ENCODE data around the gene ATOX1. TPM values are rescaled to one million over a fixed set of nuclear protein-coding genes. Genes with fewer than 3 reads are reported as not detected.
"Not testable (repeated sequence)": the region's sequence is repeated elsewhere in the genome, so short reads cannot be mapped to it uniquely, and the experiment has no call there.

ATOX1 gene
- total and polyA plus RNA-seq, 7 donors, result 28.7 to 99.1 (median 46.9) TPM

GRCh38 chr5:151735646-151736045, 22.8 kb downstream of the ATOX1 start:
- Histone ChIP-seq H3K27ac (no peak overlapping the region), H3K4me3 (no peak overlapping the region), H3K27me3 (ENCODE audit: insufficient read depth in 3 of 3, low read length in 2 of 3) (no peaks in the 10 kb centered on the region), H3K9me3 (no peaks in the 10 kb centered on the region), H3K36me3 (ENCODE audit: insufficient read depth in 1 of 2, low read depth in 1 of 2) (no peaks in the 10 kb centered on the region), H3K4me1 (peaks cover 12% of the 10 kb centered on the region)
- no peak for DNase-seq
- no peak for ATAC-seq
- intact Hi-C loops (cut with DNase I), result no loop called here
- WGBS, 3 donors, result 95 to 100% (median 97%) methylated on average over 1 of the region's 1 CpG
- no peak for TF ChIP-seq CTCF (IDR thresholded peaks at IDR 0.05)

DNA sequence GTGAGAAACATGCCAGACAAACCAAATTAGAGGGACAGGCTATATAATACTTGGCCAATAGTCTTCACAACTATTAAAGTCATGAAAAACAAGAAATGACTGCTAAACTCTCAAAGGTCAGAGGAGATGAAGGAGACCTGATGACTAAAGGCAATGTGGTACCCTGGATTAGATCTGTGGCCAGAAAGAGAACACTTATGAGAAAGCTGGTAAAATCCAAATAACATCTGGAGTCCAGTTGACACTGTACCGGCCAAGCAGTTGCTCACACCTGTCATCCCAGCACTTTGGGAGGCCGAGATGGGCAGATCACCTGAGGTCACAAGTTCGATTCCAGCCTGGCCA, 24.4 kb downstream of the ATOX1 start:
- intact Hi-C loops (cut with DNase I), result no loop called here
- no peak for DNase-seq

DNA sequence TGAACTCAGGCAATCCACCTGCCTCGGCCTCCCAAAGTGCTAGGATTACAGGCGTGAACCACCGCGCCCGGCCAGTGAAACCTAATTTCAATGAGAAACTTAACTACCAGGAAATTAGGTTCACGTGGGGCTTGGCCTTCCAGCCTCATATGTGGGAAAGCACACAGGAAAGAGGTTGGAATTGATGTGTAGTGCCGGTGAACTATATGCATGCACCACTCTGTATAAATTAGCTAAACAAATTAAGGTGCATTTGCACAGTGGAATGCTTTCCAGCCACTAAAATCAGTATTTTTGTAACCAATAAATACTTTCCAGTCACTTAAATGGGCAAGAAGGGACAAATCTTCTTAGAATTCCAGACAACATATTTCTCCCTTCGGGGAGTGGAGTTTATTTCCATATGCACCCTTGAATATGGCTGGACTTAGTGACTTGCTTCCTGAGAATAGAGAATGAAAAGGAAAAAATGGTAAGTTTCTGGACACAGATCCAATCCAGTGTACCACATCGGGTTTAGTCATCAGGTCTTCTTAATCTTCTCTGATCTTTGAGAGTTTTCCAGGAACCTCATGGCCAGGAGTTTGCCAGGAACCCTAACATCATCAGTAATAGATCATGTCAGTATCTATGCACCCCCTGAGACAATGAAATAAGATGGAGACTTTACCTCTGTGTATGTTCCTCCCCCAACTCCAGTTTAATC, 24.9 kb downstream of the ATOX1 start:
- H3K27me3 ChIP-seq (ENCODE audit: insufficient read depth in 3 of 3, low read length in 2 of 3), result no peaks in the 10 kb centered on the region
- TF ChIP-seq CTCF (IDR thresholded peaks at IDR 0.05), result no peak
- no peaks in the 10 kb centered on the region for H3K9me3 ChIP-seq
- no peaks in the 10 kb centered on the region for H3K4me1 ChIP-seq
- 87 to 88% (median 88%) methylated on average over 9 of the region's 9 CpGs for WGBS, 3 donors
- no peak for ATAC-seq
- no peak for DNase-seq
- no peak overlapping the region for H3K4me3 ChIP-seq
- H3K27ac ChIP-seq, result no peak overlapping the region
- no peaks in the 10 kb centered on the region for H3K36me3 ChIP-seq (ENCODE audit: insufficient read depth in 1 of 2, low read depth in 1 of 2)
- intact Hi-C loops (cut with DNase I), result no loop called here

More for the DNA sequence above, 24.4 kb downstream of the ATOX1 start:
- no peak for TF ChIP-seq CTCF (IDR thresholded peaks at IDR 0.05)
- H3K27me3 ChIP-seq (ENCODE audit: insufficient read depth in 3 of 3, low read length in 2 of 3), result no peaks in the 10 kb centered on the region
- H3K9me3 ChIP-seq, result no peaks in the 10 kb centered on the region
- 79 to 87% (median 81%) methylated on average over 3 of the region's 3 CpGs for WGBS, 3 donors
- H3K36me3 ChIP-seq (ENCODE audit: insufficient read depth in 1 of 2, low read depth in 1 of 2), result no peaks in the 10 kb centered on the region
- no peaks in the 10 kb centered on the region for H3K4me1 ChIP-seq
- ATAC-seq, result no peak
- no peak overlapping the region for H3K27ac ChIP-seq
- no peak overlapping the region for H3K4me3 ChIP-seq

- Histone ChIP-seq H3K4me3 (no peak overlapping the region), H3K27ac (no peak overlapping the region), H3K4me1 (no peaks in the 10 kb centered on the region), H3K36me3 (ENCODE audit: insufficient read depth in 1 of 2, low read depth in 1 of 2) (no peaks in the 10 kb centered on the region), H3K9me3 (no peaks in the 10 kb centered on the region), H3K27me3 (ENCODE audit: insufficient read depth in 3 of 3, low read length in 2 of 3) (no peaks in the 10 kb centered on the region)
- 86 to 89% (median 88%) methylated on average over 7 of the region's 7 CpGs for WGBS, 3 donors
- DNase-seq, result no peak
- no peak for TF ChIP-seq CTCF (IDR thresholded peaks at IDR 0.05)
- intact Hi-C loops (cut with DNase I), result no loop called here
- no peak for ATAC-seq
Observed at GRCh38 chr5:151730381-151730780, 28.1 kb downstream of the ATOX1 start.

DNA sequence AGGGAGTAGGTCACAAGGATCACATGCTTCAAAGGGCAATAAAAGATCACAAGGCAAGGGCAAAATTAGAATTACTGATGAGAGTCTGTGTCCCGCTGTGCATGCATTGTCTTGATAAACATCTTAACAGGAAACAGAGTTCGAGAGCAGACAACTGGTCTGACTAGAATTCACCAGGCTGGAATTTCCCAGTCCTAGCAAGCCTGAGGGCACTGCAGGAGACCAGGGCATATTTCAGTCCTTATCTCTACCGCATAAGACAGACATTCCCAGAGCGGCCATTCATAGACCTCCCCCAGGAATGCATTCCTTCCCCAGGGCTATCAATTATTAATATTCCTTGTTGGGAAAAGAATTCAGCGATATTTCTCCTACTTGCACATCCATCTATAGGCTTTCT, 28.8 kb downstream of the ATOX1 start:
- intact Hi-C loops (cut with DNase I); DNase-seq; H3K27ac ChIP-seq; H3K27me3 ChIP-seq (ENCODE audit: insufficient read depth in 3 of 3, low read length in 2 of 3); H3K9me3 ChIP-seq; H3K36me3 ChIP-seq (ENCODE audit: insufficient read depth in 1 of 2, low read depth in 1 of 2); H3K4me1 ChIP-seq; H3K4me3 ChIP-seq; ATAC-seq: not testable (repeated sequence)
- WGBS, 3 donors, result 77 to 91% (median 87%) methylated on average over 5 of the region's 5 CpGs

Measured in psoas muscle (tissue), 8 donors.